GM23338 (cell line): ENCODE results near the gene LRRC47.

Experiments used
- CREB1 ChIP-seq: fragments of 250-450 bp; sonication (Bioruptor Pico); IDR thresholded peaks from 2 replicates; pipeline ENCODE4 v1.5.0; 2020; ENCODE audit warnings: low read depth, mild to moderate bottlenecking, moderate library complexity
- CTCF ChIP-seq, 2 experiments: fragments of 200-600 bp in 1 of 2; sonication (generic) in 1 of 2; conservative IDR thresholded peaks; 2 replicates each; pipeline versions ENCODE4 v1.5.1 to v1.6.1; 2016 to 2017; ENCODE audit warnings: antibody characterized with exemption in 2 of 2, low read depth in 2 of 2, mild to moderate bottlenecking in 2 of 2, moderate library complexity in 1 of 2
- EZH2phosphoT487 ChIP-seq: fragments of 200-600 bp; sonication (generic); IDR thresholded peaks from one replicate; pipeline ENCODE4 v1.8.1; 2018; ENCODE audit warnings: antibody characterized with exemption; ENCODE audit not compliant: unreplicated experiment
- NANOG ChIP-seq: IDR thresholded peaks from 2 replicates; pipeline ENCODE4 v1.6.1; 2016; ENCODE audit warnings: antibody characterized with exemption, borderline replicate concordance
- POLR2AphosphoS5 ChIP-seq: IDR thresholded peaks from 2 replicates; pipeline ENCODE4 v1.6.1; 2016; ENCODE audit warnings: antibody characterized with exemption, low read depth
- REST ChIP-seq: IDR thresholded peaks from one replicate; pipeline ENCODE4 v1.6.1; 2018; ENCODE audit warnings: antibody characterized with exemption; ENCODE audit not compliant: unreplicated experiment

GRCh38 chr1:3740042-3740441 lies 56.3 kb downstream of the LRRC47 start:
- TF ChIP-seq CTCF (conservative IDR thresholded peaks at IDR 0.05; ENCODE audit: low read depth in 2 of 2), result no peak
- no peak for TF ChIP-seq CREB1
- TF ChIP-seq REST, result no peak
- TF ChIP-seq EZH2phosphoT487, result no peak
- no peak for TF ChIP-seq POLR2AphosphoS5
- no peak for TF ChIP-seq NANOG
